ENCODE measurements around the gene RAB6B.

RAB6B gene

GRCh38 chr3:133881492-133881891 is 14.2 kb downstream of the RAB6B start:
- no peak for DNase-seq (ENCODE audit: low read depth, low spot score)
- Histone ChIP-seq H3K9me3 (ENCODE audit: insufficient read depth, low read length) (peaks cover 10% of the 10 kb centered on the region), H3K9ac (ENCODE audit: insufficient read length, low read depth) (no peak overlapping the region), H3K4me1 (ENCODE audit: insufficient read depth, insufficient read length) (no peaks in the 10 kb centered on the region), H3K4me3 (ENCODE audit: insufficient read length, low read depth) (no peak overlapping the region), H3K36me3 (ENCODE audit: insufficient read depth, insufficient read length, low read length) (peaks cover 5% of the 10 kb centered on the region), H3K27me3 (ENCODE audit: insufficient read depth, insufficient read length) (no peaks in the 10 kb centered on the region)
- TF ChIP-seq ZNF274 (IDR thresholded peaks at IDR 0.05; ENCODE audit: low read depth, low read length) (no peak), YY1 (IDR thresholded peaks at IDR 0.05; ENCODE audit: insufficient read depth, insufficient read length) (no peak), SUZ12 (IDR thresholded peaks at IDR 0.05; ENCODE audit: extremely low read depth, insufficient read depth, insufficient read length) (no peak)

- no peak for TF ChIP-seq YY1 (IDR thresholded peaks at IDR 0.05; ENCODE audit: insufficient read depth, insufficient read length)
- no peak for TF ChIP-seq ZNF274 (IDR thresholded peaks at IDR 0.05; ENCODE audit: low read depth, low read length)
- no peak for TF ChIP-seq SUZ12 (IDR thresholded peaks at IDR 0.05; ENCODE audit: extremely low read depth, insufficient read depth, insufficient read length)
- H3K36me3 ChIP-seq (ENCODE audit: insufficient read depth, insufficient read length, low read length) = peaks cover 5% of the 10 kb centered on the region
- peaks cover 10% of the 10 kb centered on the region for H3K9me3 ChIP-seq (ENCODE audit: insufficient read depth, low read length)
- no peak overlapping the region for H3K9ac ChIP-seq (ENCODE audit: insufficient read length, low read depth)
- H3K4me3 ChIP-seq (ENCODE audit: insufficient read length, low read depth) = no peak overlapping the region
- H3K27me3 ChIP-seq (ENCODE audit: insufficient read depth, insufficient read length) = no peaks in the 10 kb centered on the region
- DNase-seq (ENCODE audit: low read depth, low spot score) = no peak
- H3K4me1 ChIP-seq (ENCODE audit: insufficient read depth, insufficient read length) = no peaks in the 10 kb centered on the region
Measured at GRCh38 chr3:133880886-133881455, 14.7 kb downstream of the RAB6B start.

- Histone ChIP-seq H3K9ac (ENCODE audit: insufficient read length, low read depth) (no peak overlapping the region), H3K4me1 (ENCODE audit: insufficient read depth, insufficient read length) (no peaks in the 10 kb centered on the region), H3K27me3 (ENCODE audit: insufficient read depth, insufficient read length) (no peaks in the 10 kb centered on the region), H3K36me3 (ENCODE audit: insufficient read depth, insufficient read length, low read length) (peaks cover 5% of the 10 kb centered on the region), H3K4me3 (ENCODE audit: insufficient read length, low read depth) (no peak overlapping the region), H3K9me3 (ENCODE audit: insufficient read depth, low read length) (peaks cover 10% of the 10 kb centered on the region)
- DNase-seq (ENCODE audit: low read depth, low spot score) = no peak
- TF ChIP-seq ZNF274 (IDR thresholded peaks at IDR 0.05; ENCODE audit: low read depth, low read length) = no peak
- no peak for TF ChIP-seq SUZ12 (IDR thresholded peaks at IDR 0.05; ENCODE audit: extremely low read depth, insufficient read depth, insufficient read length)
- no peak for TF ChIP-seq YY1 (IDR thresholded peaks at IDR 0.05; ENCODE audit: insufficient read depth, insufficient read length)
Measured at GRCh38 chr3:133880287-133880686, 15.4 kb downstream of the RAB6B start.

GRCh38 chr3:133878518-133878917 is 17.2 kb downstream of the RAB6B start:
- Histone ChIP-seq H3K9me3 (ENCODE audit: insufficient read depth, low read length) (peaks cover 10% of the 10 kb centered on the region), H3K27me3 (ENCODE audit: insufficient read depth, insufficient read length) (no peaks in the 10 kb centered on the region), H3K36me3 (ENCODE audit: insufficient read depth, insufficient read length, low read length) (peaks cover 5% of the 10 kb centered on the region), H3K4me3 (ENCODE audit: insufficient read length, low read depth) (no peak overlapping the region), H3K9ac (ENCODE audit: insufficient read length, low read depth) (no peak overlapping the region), H3K4me1 (ENCODE audit: insufficient read depth, insufficient read length) (no peaks in the 10 kb centered on the region)
- DNase-seq (ENCODE audit: low read depth, low spot score) = no peak
- TF ChIP-seq ZNF274 (IDR thresholded peaks at IDR 0.05; ENCODE audit: low read depth, low read length) (no peak), YY1 (IDR thresholded peaks at IDR 0.05; ENCODE audit: insufficient read depth, insufficient read length) (no peak), SUZ12 (IDR thresholded peaks at IDR 0.05; ENCODE audit: extremely low read depth, insufficient read depth, insufficient read length) (no peak)

- Histone ChIP-seq H3K4me1 (ENCODE audit: insufficient read depth, insufficient read length) (peaks cover 2% of the 10 kb centered on the region), H3K27me3 (ENCODE audit: insufficient read depth, insufficient read length) (no peaks in the 10 kb centered on the region), H3K9me3 (ENCODE audit: insufficient read depth, low read length) (peaks cover 10% of the 10 kb centered on the region), H3K4me3 (ENCODE audit: insufficient read length, low read depth) (no peak overlapping the region), H3K9ac (ENCODE audit: insufficient read length, low read depth) (no peak overlapping the region), H3K36me3 (ENCODE audit: insufficient read depth, insufficient read length, low read length) (peaks cover under 1% of the 10 kb centered on the region)
- TF ChIP-seq YY1 (IDR thresholded peaks at IDR 0.05; ENCODE audit: insufficient read depth, insufficient read length) (no peak), ZNF274 (IDR thresholded peaks at IDR 0.05; ENCODE audit: low read depth, low read length) (no peak), SUZ12 (IDR thresholded peaks at IDR 0.05; ENCODE audit: extremely low read depth, insufficient read depth, insufficient read length) (no peak)
- no peak for DNase-seq (ENCODE audit: low read depth, low spot score)
Measured at GRCh38 chr3:133877221-133877620, 18.5 kb downstream of the RAB6B start.

GRCh38 chr3:133874761-133875438 is 20.8 kb downstream of the RAB6B start:
- no peak overlapping the region for H3K9ac ChIP-seq (ENCODE audit: insufficient read length, low read depth)
- peaks cover 4% of the 10 kb centered on the region for H3K4me1 ChIP-seq (ENCODE audit: insufficient read depth, insufficient read length)
- H3K36me3 ChIP-seq (ENCODE audit: insufficient read depth, insufficient read length, low read length) = no peaks in the 10 kb centered on the region
- no peaks in the 10 kb centered on the region for H3K27me3 ChIP-seq (ENCODE audit: insufficient read depth, insufficient read length)
- H3K9me3 ChIP-seq (ENCODE audit: insufficient read depth, low read length) = peaks cover 10% of the 10 kb centered on the region
- no peak for TF ChIP-seq ZNF274 (IDR thresholded peaks at IDR 0.05; ENCODE audit: low read depth, low read length)
- TF ChIP-seq YY1 (IDR thresholded peaks at IDR 0.05; ENCODE audit: insufficient read depth, insufficient read length) = no peak
- TF ChIP-seq SUZ12 (IDR thresholded peaks at IDR 0.05; ENCODE audit: extremely low read depth, insufficient read depth, insufficient read length) = no peak
- DNase-seq (ENCODE audit: low read depth, low spot score) = no peak
- no peak overlapping the region for H3K4me3 ChIP-seq (ENCODE audit: insufficient read length, low read depth)

GRCh38 chr3:133874344-133874743 is 21.3 kb downstream of the RAB6B start:
- no peaks in the 10 kb centered on the region for H3K36me3 ChIP-seq (ENCODE audit: insufficient read depth, insufficient read length, low read length)
- H3K9ac ChIP-seq (ENCODE audit: insufficient read length, low read depth) = no peak overlapping the region
- TF ChIP-seq YY1 (IDR thresholded peaks at IDR 0.05; ENCODE audit: insufficient read depth, insufficient read length) (no peak), SUZ12 (IDR thresholded peaks at IDR 0.05; ENCODE audit: extremely low read depth, insufficient read depth, insufficient read length) (no peak), ZNF274 (IDR thresholded peaks at IDR 0.05; ENCODE audit: low read depth, low read length) (no peak)
- no peak for DNase-seq (ENCODE audit: low read depth, low spot score)
- H3K9me3 ChIP-seq (ENCODE audit: insufficient read depth, low read length) = peaks cover 10% of the 10 kb centered on the region
- peaks cover 4% of the 10 kb centered on the region for H3K4me1 ChIP-seq (ENCODE audit: insufficient read depth, insufficient read length)
- no peak overlapping the region for H3K4me3 ChIP-seq (ENCODE audit: insufficient read length, low read depth)
- no peaks in the 10 kb centered on the region for H3K27me3 ChIP-seq (ENCODE audit: insufficient read depth, insufficient read length)
